IMR-90 (cell line): ENCODE measurements around the gene GNAI1. TPM values are rescaled to one million over a fixed set of nuclear protein-coding genes. Genes with fewer than 3 reads are reported as not detected.

Experiments used
- ATAC-seq: fragments of 200-7000 bp; cut with Tn5 transposase; 2 replicates; pipeline ENCODE4 v1.9.1; 2020; ENCODE audit warnings: low read depth, mild to moderate bottlenecking, moderate library complexity
- BruUV-seq: library from RNA; stranded (reverse); fragments of 400-500 nt; replicated peaks from 2 replicates; lab custom pipeline; 2021; lab: Mats Ljungman, UMichigan
- CTCF ChIA-PET: fragments of 300-600 bp; formaldehyde crosslinking; extraction: SDS; loops from one replicate; lab custom pipeline; 2021; ENCODE audit warnings: antibody characterized with exemption; lab: Yijun Ruan, JAX
- POLR2A ChIA-PET: fragments of 300-600 bp; sonication (Branson Sonifier 250); formaldehyde crosslinking; loops from one replicate; lab custom pipeline; 2022; ENCODE audit warnings: antibody characterized with exemption; ENCODE audit not compliant: unreplicated experiment; lab: Charles Lee
- DNase-seq: peaks from one replicate; pipeline ENCODE4 v3.0.0; 2013
- H2AFZ ChIP-seq: replicated peaks from 2 replicates; pipeline ENCODE3; 2013; ENCODE audit warnings: low read length, mild to moderate bottlenecking; ENCODE audit not compliant: poor library complexity
- H2AK5ac ChIP-seq: 2 replicates; pipeline ENCODE4 v1.6.1; 2013; ENCODE audit warnings: low read depth, low read length, inconsistent platforms
- H2AK9ac ChIP-seq: replicated peaks from 2 replicates; pipeline ENCODE3; 2013; ENCODE audit warnings: mild to moderate bottlenecking, low read depth, low read length, moderate library complexity; ENCODE audit not compliant: poor library complexity
- H2BK120ac ChIP-seq: 2 replicates; pipeline ENCODE4 v1.6.1; 2013; ENCODE audit warnings: low read depth, low read length, inconsistent platforms
- H2BK15ac ChIP-seq: 3 replicates; pipeline ENCODE4 v1.6.1; 2013; ENCODE audit warnings: low read depth, low read length, inconsistent platforms
- H2BK20ac ChIP-seq: 2 replicates; pipeline ENCODE4 v1.6.1; 2013; ENCODE audit warnings: low read depth, mild to moderate bottlenecking, inconsistent platforms, low read length, moderate library complexity
- H2BK5ac ChIP-seq: 2 replicates; pipeline ENCODE4 v1.6.1; 2013; ENCODE audit warnings: mild to moderate bottlenecking, low read depth, low read length, inconsistent platforms; ENCODE audit not compliant: poor library complexity, severe bottlenecking
- H3K14ac ChIP-seq: replicated peaks from 2 replicates; pipeline ENCODE4 v1.6.1; 2013; ENCODE audit warnings: low read depth, low read length, inconsistent platforms
- H3K18ac ChIP-seq: 2 replicates; pipeline ENCODE4 v1.6.1; 2013; ENCODE audit warnings: low read depth, low read length, control low read depth
- H3K23ac ChIP-seq: 2 replicates; pipeline ENCODE4 v1.6.1; 2013; ENCODE audit warnings: low read depth, low read length, inconsistent platforms
- H3K27ac ChIP-seq: 2 replicates; pipeline ENCODE4 v1.5.1; 2013; ENCODE audit warnings: mild to moderate bottlenecking, control low read depth, low read length; ENCODE audit not compliant: insufficient read depth
- H3K27me3 ChIP-seq: 2 replicates; pipeline ENCODE4 v1.6.1; 2013; ENCODE audit warnings: low read length; ENCODE audit not compliant: control insufficient read depth, insufficient read depth
- H3K36me3 ChIP-seq: 2 replicates; pipeline ENCODE4 v1.6.1; 2013; ENCODE audit warnings: low read length, mixed read lengths; ENCODE audit not compliant: control insufficient read depth, insufficient read depth
- H3K4ac ChIP-seq: 2 replicates; pipeline ENCODE4 v1.6.1; 2013; ENCODE audit warnings: low read depth, low read length, inconsistent platforms
- H3K4me1 ChIP-seq: 2 replicates; pipeline ENCODE4 v1.6.1; 2013; ENCODE audit warnings: low read length, mixed read lengths; ENCODE audit not compliant: control insufficient read depth, insufficient read depth
- H3K4me2 ChIP-seq: 2 replicates; pipeline ENCODE4 v1.6.1; 2013; ENCODE audit warnings: low read depth, mild to moderate bottlenecking, control low read depth, low read length, moderate library complexity
- H3K4me3 ChIP-seq: 2 replicates; pipeline ENCODE4 v1.5.1; 2013; ENCODE audit warnings: low read depth, mild to moderate bottlenecking, control low read depth, low read length, moderate library complexity; ENCODE audit not compliant: insufficient read depth
- H3K56ac ChIP-seq: 2 replicates; pipeline ENCODE4 v1.6.1; 2013; ENCODE audit warnings: low read length, inconsistent platforms; ENCODE audit not compliant: insufficient read depth; ENCODE audit errors: extremely low read depth
- H3K79me1 ChIP-seq, 2 experiments: 2 replicates each; pipeline ENCODE4 v1.6.1; 2013; ENCODE audit warnings: low read length in 2 of 2, inconsistent platforms in 1 of 2, low read depth in 1 of 2
- H3K9ac ChIP-seq: 2 replicates; pipeline ENCODE4 v1.6.1; 2013; ENCODE audit warnings: low read depth, low read length, control low read depth
- H3K9me1 ChIP-seq: 2 replicates; pipeline ENCODE4 v1.6.1; 2013; ENCODE audit warnings: low read length, inconsistent platforms; ENCODE audit not compliant: insufficient read depth
- H3K9me3 ChIP-seq: 2 replicates; pipeline ENCODE4 v1.6.1; 2013; ENCODE audit warnings: low read length; ENCODE audit not compliant: control insufficient read depth, insufficient read depth
- H4K20me1 ChIP-seq: 2 replicates; pipeline ENCODE4 v1.6.1; 2013; ENCODE audit warnings: low read length, inconsistent platforms; ENCODE audit not compliant: insufficient read depth
- H4K5ac ChIP-seq: 2 replicates; pipeline ENCODE4 v1.6.1; 2013; ENCODE audit warnings: mild to moderate bottlenecking, low read depth, low read length, control low read depth
- H4K8ac ChIP-seq, 2 experiments: 2 replicates each; pipeline ENCODE4 v1.6.1; 2013; ENCODE audit warnings: low read depth in 2 of 2, low read length in 2 of 2, control low read depth in 1 of 2, inconsistent platforms in 1 of 2
- H4K91ac ChIP-seq: 2 replicates; pipeline ENCODE4 v1.6.1; 2013; ENCODE audit warnings: low read depth, low read length, inconsistent platforms; ENCODE audit not compliant: insufficient read depth
- BHLHE40 ChIP-seq: fragments of 150-350 bp; IDR thresholded peaks from 2 replicates; pipeline ENCODE4 v1.6.1; 2016; ENCODE audit warnings: mild to moderate bottlenecking, low read depth, low read length
- CEBPB ChIP-seq: IDR thresholded peaks from 2 replicates; pipeline ENCODE4 v1.6.1; 2012; ENCODE audit warnings: low read depth, low read length, improper control_type of control experiment
- CHD1 ChIP-seq: IDR thresholded peaks from 2 replicates; pipeline ENCODE4 v1.6.1; 2012; ENCODE audit warnings: low read depth, low read length, improper control_type of control experiment
- FOS ChIP-seq: fragments of 150-350 bp; IDR thresholded peaks from 2 replicates; pipeline ENCODE4 v1.6.1; 2016; ENCODE audit warnings: low read depth, low read length
- MAFK ChIP-seq: IDR thresholded peaks from 2 replicates; pipeline ENCODE4 v1.6.1; 2012; ENCODE audit warnings: low read depth, low read length, improper control_type of control experiment
- MAZ ChIP-seq: IDR thresholded peaks from 2 replicates; pipeline ENCODE4 v1.6.1; 2012; ENCODE audit warnings: low read depth, mild to moderate bottlenecking, low read length, improper control_type of control experiment, moderate library complexity, borderline replicate concordance
- NFE2L2 ChIP-seq: fragments of 150-350 bp; IDR thresholded peaks from 2 replicates; pipeline ENCODE4 v1.6.1; 2016; ENCODE audit warnings: low read depth, mild to moderate bottlenecking, low read length
- POLR2A ChIP-seq: IDR thresholded peaks from 2 replicates; pipeline ENCODE4 v1.6.1; 2012; ENCODE audit warnings: mild to moderate bottlenecking, low read depth, low read length
- RAD21 ChIP-seq: IDR thresholded peaks from 2 replicates; pipeline ENCODE4 v1.6.1; 2012; ENCODE audit warnings: low read length, improper control_type of control experiment
- RCOR1 ChIP-seq: IDR thresholded peaks from 2 replicates; pipeline ENCODE4 v1.6.1; 2012; ENCODE audit warnings: mild to moderate bottlenecking, low read length, improper control_type of control experiment; ENCODE audit not compliant: insufficient replicate concordance
- SMC3 ChIP-seq: fragments of 150-350 bp; IDR thresholded peaks from 2 replicates; pipeline ENCODE4 v1.6.1; 2016; ENCODE audit warnings: low read depth, mild to moderate bottlenecking, antibody characterized with exemption, low read length, moderate library complexity
- WGBS, 2 experiments: methylation state at CpG; one replicate each; pipeline versions ENCODE4 v1.1.5 to v1.1.7; 2013; ENCODE audit warnings: missing lambda C conversion rate in 2 of 2; ENCODE audit not compliant: insufficient read length in 1 of 2; ENCODE audit errors: extremely low coverage in 2 of 2; 5-methylcytosine and 5-hydroxymethylcytosine counted together
- dilution Hi-C: fragments of 300-500 bp; cut with HindIII; formaldehyde crosslinking; loops from one replicate; pipeline ENCODE4 v1.14.3; 2018; ENCODE audit warnings: low sequenced_read_pairs; ENCODE audit not compliant: unreplicated experiment
- in situ Hi-C: fragments of 300-500 bp; cut with MboI; formaldehyde crosslinking; loops from 3 replicates; pipeline ENCODE4 v1.14.3; 2019; ENCODE audit warnings: low sequenced_read_pairs, inconsistent platforms, mixed read lengths
- intact Hi-C: fragments of 100-400 bp; cut with micrococcal nuclease; formaldehyde crosslinking; loops from 2 replicates; pipeline ENCODE4 v1.10.0; 2022
- polyA plus RNA-seq, 3 experiments: library from polyadenylated mRNA; depleted of rRNA; stranded (reverse); fragments of >200 nt; gene quantifications; 2 replicates each; pipeline ENCODE4 v1.2.3, GENCODE V29; 2012; ENCODE audit warnings: low replicate concordance in 1 of 3
- total RNA-seq: library from RNA; depleted of rRNA; stranded (reverse); fragments of >200 nt; gene quantifications from 2 replicates; pipeline ENCODE4 v1.2.3, GENCODE V29; 2012
- TF ChIP-seq, protein P1 (sequence below): conservative IDR thresholded peaks from 2 replicates; pipeline ENCODE4 v1.5.1; 2012; ENCODE audit warnings: mild to moderate bottlenecking, low read depth, low read length, improper control_type of control experiment
- TF ChIP-seq, protein P2 (sequence below): fragments of 150-350 bp; IDR thresholded peaks from 2 replicates; pipeline ENCODE4 v1.6.1; 2017; ENCODE audit warnings: mild to moderate bottlenecking, antibody characterized with exemption, low read length, low read depth
- TF ChIP-seq, protein P3 (sequence below): fragments of 150-350 bp; IDR thresholded peaks from 2 replicates; pipeline ENCODE4 v1.6.1; 2016; ENCODE audit warnings: low read depth, mild to moderate bottlenecking, low read length, moderate library complexity, borderline replicate concordance

Gene GNAI1
- total and polyA plus RNA-seq, 2 of the 4 experiments (the other 2 are of a cell fraction) = 21.1 to 26.5 TPM

DNA sequence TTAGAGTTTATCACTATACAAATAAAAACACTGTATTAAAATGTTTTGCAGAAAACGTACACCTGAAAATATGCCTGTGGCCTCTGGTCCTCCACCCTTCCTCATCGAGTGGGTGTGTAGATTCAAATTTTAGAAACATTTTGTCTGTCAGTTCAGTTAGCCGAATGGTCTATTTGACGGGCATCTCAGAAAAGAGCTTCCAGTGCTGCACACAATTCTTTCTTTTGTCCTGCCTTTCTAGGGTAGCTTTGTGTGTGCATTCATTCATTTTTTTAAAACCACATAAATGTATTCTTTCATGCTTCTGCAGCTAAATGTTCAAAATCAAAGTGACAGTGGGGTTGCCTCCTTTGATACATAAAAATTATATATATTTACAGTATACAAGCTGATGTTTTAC, 46.8 kb downstream of the GNAI1 start:
- Histone ChIP-seq H3K14ac (no peak overlapping the region), H4K91ac (no peak overlapping the region), H2AFZ (no peak overlapping the region), H3K36me3 (no peaks in the 10 kb centered on the region; the same call in 1 of the 2 replicates), H3K4me3 (no peak overlapping the region), H3K4ac (no peak overlapping the region), H3K9me1 (peaks cover 4% of the 10 kb centered on the region; the same call in 1 of the 2 replicates), H3K9ac (no peak overlapping the region), H3K4me2 (no peak overlapping the region), H3K9me3 (no peaks in the 10 kb centered on the region; the same call in 1 of the 2 replicates), H4K20me1 (peaks cover 24% of the 10 kb centered on the region), H3K79me1 (peaks cover 32 to 73% of the 10 kb centered on the region in 2 experiments), H3K56ac (no peak overlapping the region), H4K5ac (no peak overlapping the region), H2BK120ac (no peak overlapping the region), H2BK15ac (no peak overlapping the region), H4K8ac (no peak overlapping the region), H3K23ac (no peak overlapping the region), H2AK5ac (no peak overlapping the region), H3K4me1 (peaks cover 7% of the 10 kb centered on the region), H2BK20ac (no peak overlapping the region), H3K18ac (no peak overlapping the region), H3K27me3 (no peaks in the 10 kb centered on the region), H2BK5ac (no peak overlapping the region), H3K27ac (no peak overlapping the region), H2AK9ac (no peak overlapping the region)
- TF ChIP-seq, protein P1, sequence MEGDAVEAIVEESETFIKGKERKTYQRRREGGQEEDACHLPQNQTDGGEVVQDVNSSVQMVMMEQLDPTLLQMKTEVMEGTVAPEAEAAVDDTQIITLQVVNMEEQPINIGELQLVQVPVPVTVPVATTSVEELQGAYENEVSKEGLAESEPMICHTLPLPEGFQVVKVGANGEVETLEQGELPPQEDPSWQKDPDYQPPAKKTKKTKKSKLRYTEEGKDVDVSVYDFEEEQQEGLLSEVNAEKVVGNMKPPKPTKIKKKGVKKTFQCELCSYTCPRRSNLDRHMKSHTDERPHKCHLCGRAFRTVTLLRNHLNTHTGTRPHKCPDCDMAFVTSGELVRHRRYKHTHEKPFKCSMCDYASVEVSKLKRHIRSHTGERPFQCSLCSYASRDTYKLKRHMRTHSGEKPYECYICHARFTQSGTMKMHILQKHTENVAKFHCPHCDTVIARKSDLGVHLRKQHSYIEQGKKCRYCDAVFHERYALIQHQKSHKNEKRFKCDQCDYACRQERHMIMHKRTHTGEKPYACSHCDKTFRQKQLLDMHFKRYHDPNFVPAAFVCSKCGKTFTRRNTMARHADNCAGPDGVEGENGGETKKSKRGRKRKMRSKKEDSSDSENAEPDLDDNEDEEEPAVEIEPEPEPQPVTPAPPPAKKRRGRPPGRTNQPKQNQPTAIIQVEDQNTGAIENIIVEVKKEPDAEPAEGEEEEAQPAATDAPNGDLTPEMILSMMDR = no peak
- TF ChIP-seq NFE2L2 (no peak), RAD21 (no peak), CHD1 (no peak), MAFK (no peak), BHLHE40 (no peak), SMC3 (no peak), POLR2A (no peak), MAZ (no peak), RCOR1 (no peak), CEBPB (no peak), FOS (no peak)
- TF ChIP-seq, protein P2, sequence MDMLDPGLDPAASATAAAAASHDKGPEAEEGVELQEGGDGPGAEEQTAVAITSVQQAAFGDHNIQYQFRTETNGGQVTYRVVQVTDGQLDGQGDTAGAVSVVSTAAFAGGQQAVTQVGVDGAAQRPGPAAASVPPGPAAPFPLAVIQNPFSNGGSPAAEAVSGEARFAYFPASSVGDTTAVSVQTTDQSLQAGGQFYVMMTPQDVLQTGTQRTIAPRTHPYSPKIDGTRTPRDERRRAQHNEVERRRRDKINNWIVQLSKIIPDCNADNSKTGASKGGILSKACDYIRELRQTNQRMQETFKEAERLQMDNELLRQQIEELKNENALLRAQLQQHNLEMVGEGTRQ = no peak
- TF ChIP-seq, protein P3, sequence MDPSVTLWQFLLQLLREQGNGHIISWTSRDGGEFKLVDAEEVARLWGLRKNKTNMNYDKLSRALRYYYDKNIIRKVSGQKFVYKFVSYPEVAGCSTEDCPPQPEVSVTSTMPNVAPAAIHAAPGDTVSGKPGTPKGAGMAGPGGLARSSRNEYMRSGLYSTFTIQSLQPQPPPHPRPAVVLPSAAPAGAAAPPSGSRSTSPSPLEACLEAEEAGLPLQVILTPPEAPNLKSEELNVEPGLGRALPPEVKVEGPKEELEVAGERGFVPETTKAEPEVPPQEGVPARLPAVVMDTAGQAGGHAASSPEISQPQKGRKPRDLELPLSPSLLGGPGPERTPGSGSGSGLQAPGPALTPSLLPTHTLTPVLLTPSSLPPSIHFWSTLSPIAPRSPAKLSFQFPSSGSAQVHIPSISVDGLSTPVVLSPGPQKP = no peak
- intact Hi-C loops (no loop called here), dilution Hi-C loops (no loop called here), in situ Hi-C loops (no loop called here)
- ChIA-PET POLR2A (no interaction called here), CTCF (no interaction called here)
- DNase-seq (no peak), ATAC-seq (no peak)
- WGBS, 2 experiments = no CpG with 5 or more reads among the region's 4 CpGs
- BruUV-seq = no TSS peak
